HG02610 (cell line): ENCODE data around the gene ZCCHC4.
"Not testable (repeated sequence)": the region's sequence is repeated elsewhere in the genome, so short reads cannot be mapped to it uniquely, and the experiment has no call there.

Source experiments
- ATAC-seq: cut with Tn5 transposase; IDR thresholded peaks from one replicate; pipeline ENCODE4 v1.9.1; 2021; ENCODE audit warnings: mild to moderate bottlenecking, moderate library complexity; ENCODE audit not compliant: unreplicated experiment

The ZCCHC4 gene

DNA sequence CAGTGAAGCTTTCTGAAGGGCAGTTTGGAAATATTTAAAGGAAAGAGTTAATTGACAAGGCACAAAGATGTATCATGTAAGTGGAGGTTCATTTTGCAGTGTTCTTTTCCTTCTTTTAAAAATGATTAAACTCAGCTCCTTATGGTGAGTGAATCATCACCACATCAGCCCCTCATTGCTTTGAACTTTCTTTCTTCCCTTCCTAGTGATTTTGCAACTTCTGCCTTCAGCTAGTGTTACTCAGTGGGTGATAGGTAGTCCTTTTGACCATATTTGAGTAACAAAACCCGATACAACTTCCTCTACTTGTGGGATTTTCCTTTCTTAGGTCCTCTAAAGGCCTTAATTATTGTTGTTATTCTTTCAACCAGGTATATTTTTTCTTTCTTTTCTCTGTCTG, 8.2 kb downstream of the ZCCHC4 start:
- peak; percentile 85 for ATAC-seq

DNA sequence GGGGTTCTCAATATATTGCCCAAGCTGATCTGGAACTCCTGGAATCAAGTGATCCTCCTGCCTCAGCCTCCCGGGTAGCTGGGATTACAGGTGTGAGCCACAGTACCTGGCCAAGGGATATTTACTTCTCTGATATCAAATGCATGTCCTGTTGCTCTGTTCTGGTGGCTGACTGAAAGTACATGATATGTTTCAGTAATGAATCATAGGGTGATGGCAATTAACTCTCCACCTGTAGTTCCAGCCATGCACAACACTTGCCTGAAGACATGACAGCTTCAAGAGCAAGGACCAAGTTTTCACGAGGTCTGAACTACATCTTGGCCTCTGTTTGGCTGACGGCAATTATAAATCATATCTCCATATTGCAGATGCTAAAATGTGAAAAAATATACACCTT, 9.1 kb downstream of the ZCCHC4 start:
- peak; percentile 35 for ATAC-seq

DNA sequence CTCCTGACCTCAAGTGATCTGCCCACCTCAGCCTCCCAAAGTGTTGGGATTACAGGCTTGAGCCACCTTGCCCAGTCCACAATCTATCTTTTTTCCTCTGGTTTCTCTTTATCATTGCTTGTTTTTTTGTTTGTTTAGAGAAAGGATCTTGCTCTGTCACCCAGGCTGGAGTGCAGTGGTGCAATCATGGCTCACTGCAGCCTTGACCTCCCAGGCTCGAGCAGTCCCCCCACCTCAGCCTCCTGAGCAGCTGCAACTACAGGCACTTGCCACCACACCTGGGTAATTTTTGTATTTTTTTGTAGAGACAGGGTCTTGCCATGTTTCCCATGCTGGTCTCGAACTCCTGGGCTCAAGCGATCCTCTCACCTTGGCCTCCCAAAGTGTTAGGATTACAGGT, 15.9 kb downstream of the ZCCHC4 start:
- not testable (repeated sequence) for ATAC-seq

DNA sequence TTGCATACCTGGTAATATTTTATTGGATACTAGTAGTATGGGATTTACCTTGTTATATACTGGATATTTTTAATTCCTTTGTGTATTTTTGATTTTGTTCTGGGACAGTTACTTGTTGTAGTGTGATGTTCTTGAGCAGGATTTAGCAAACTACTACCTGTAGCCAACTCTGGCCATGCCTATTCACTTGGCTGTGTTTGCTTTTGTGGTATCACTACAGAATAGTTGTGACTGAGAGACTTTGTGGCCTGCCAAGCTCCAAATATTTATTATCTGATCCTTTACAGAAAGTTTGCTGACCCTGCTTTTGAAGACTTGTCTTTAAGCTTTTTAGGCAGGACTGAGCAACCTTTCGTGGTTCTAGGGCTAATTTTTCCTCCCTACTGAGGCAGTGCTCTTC, 17.8 kb downstream of the ZCCHC4 start:
- ATAC-seq: no peak

DNA sequence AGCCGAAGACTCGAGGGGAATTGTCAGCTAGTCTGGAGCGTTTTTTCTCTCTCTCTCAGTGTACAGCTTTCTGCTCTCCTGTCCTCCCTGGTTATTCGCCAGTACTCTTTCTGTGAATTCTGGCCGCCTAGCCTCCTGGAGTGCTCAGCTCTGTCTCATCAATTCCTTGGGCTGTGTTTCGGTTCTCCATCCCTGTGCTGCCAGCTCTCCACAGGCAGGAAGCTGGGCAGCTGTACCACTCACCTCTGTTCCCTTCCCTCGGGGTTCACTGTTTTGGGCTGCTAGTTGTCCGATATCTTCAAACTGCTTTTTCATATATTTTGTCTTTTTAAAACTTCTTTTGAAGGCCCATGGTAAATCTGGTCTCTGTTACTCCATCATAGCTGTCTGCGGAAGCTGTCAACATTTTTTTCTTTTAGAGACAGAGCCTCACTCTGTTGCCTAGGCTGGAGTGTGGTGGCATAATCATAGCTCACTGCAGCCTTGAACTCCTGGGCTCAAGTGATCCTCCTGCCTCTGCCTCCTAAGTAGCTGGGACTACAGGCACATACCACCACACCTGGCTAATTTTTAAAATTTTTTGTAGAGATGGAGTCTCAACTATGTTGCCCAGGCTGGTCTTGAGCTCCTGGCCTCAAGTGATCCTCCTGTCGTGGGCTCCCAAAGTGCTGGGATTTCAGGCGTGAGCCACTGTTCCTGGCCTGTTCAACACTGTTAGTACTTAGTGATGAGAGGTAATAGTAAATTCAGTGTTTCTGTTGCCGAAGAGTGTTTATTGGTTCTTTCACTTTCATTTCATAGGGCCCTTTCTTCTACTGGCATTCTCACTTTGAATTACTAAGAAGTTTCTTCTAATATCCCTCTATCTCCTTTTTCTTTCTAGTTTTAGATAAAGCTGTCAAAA, 18.6 kb downstream of the ZCCHC4 start:
- ATAC-seq: peak; percentile 90

DNA sequence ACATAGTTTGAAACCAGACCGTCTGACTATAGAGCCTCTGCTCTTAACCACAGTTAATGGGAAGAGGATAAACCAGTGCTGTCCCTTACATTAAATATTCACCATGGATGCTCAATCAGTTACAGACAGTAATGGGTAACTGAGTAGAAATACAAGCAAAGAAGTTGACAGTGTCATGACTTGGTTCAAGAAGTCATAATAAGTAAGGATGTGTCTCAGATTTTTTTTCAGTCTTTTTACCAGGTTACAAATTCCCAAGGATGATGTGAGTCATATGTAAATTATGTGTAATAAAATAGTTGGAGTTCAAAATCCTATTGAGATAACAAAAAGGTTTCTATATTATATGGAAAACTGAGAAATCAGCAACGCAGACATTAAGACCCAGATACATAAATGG, 31.1 kb downstream of the ZCCHC4 start:
- ATAC-seq: no peak

DNA sequence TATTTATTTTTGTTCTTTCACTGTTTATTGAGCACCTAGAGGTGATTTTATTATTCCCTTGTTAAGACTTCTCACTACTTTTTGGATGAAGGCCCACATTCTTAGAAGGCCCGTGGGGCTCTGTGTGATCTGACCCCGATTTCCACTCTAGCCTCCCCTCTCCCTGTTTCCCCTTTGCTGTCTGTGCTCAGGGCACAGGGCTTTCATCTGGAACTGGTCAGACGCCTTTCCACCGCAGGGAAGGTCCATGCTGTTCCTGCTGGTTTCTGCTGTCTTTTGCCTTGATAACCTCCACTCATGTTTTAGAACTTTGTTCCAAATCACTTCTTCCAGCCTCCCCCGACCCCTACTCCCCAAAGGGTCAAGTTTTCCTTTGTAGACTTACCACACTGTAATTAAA, 33.2 kb downstream of the ZCCHC4 start:
- ATAC-seq: no peak

DNA sequence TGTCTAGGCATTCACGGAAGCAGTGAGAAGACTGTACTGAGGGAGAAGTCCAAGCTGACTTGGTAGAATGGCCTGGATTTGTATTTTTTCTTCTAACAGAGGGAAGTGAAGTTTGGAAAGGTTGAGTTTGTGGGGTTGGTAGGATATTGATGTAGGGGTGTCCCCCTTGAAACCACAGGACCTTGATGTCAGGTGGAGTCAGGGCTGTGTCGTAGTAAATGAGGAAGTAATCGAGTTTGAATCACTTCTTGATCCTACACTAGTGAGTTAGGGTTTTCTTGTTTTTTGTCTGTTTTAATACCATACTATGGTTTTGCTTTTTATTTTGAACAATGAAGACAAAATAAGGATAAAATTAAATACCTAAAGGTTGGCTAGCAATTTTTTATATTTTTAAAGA, 34.3 kb downstream of the ZCCHC4 start:
- peak; percentile 87 for ATAC-seq

DNA sequence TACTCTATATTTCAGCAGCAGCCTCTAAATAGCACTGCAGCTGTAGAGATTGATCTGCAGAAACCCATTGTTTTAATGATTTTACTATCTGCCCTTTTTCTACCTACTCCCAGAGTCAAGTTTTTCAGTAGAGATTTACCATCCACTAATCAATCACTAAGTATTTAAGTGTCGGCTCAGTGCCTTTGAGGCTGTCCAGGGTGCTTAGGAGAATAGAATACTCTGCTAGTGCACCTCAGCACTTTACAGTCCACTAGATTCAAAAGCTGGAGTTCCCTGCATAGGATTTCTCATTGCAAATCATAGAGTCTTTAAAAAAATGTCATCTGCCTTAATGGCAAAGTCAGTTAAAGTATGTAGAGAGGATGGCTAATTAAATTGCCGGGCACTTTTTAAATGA, 34.9 kb downstream of the ZCCHC4 start:
- ATAC-seq: no peak

DNA sequence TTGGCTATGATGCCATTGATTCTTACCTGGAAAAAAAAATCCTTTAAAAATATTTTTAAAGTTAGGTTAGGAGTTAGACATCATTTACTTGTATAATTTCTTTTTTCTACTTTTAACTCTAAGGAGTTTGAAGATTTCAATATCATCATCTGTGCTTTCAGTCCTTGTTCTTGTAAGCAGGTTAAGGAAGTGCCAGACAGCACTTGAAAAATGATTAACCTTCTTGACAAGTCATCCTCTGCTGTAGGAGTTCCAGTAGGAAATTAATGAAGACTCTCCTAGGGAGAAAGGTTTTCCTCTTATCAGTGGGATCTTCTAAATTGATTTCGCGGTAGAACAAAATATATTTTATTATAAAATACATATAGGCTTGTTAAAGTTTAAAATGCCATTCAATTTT, 35.4 kb downstream of the ZCCHC4 start:
- no peak for ATAC-seq

DNA sequence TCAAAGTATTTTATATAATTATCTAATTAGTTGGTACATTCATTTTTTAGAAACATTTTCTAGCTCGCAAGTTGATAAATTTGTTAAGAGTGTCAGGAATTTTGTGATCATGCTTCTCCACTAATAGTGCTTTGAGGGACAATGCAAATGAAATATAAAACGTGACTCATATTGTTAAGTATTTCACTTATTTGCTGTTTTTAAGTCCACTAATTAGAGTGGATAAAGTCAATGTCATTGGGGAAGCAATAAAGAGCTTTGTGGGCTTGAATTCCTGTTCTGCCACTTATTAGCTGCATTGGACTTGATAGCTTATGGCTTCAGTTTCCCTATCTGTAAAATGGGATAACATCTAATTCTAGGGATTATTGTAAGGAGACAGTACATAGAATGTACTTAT, 38.0 kb downstream of the ZCCHC4 start:
- no peak for ATAC-seq

DNA sequence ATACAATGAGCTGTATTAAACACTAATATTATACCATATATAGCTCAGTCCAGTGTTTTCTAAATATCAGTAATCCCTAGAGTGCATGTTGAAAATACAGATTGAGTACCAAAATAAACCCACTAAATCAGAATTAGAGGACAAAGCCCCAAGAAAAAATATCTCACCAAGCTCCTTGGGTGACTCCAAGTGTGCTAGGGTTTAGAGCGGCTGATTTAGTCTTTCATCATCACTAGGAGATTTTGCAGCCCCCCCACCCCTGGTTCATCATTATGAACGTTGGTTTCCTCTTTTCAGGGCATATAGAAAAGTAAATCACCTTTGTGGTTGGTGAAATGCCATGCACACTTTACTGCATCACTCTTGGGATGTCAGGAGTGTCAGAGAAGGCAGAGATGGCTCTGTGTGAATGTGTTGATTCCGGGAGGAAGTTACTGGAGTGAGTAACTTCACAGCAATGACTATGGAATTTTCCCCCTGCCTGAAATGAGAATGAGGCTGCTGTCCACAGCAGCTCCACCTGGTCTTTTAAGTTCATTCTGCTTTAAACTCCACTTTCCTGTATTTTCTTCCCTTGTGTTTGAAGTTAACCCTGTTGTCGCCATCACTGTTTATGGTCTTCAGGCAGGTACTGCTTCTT, 39.3 kb downstream of the ZCCHC4 start:
- ATAC-seq: no peak

DNA sequence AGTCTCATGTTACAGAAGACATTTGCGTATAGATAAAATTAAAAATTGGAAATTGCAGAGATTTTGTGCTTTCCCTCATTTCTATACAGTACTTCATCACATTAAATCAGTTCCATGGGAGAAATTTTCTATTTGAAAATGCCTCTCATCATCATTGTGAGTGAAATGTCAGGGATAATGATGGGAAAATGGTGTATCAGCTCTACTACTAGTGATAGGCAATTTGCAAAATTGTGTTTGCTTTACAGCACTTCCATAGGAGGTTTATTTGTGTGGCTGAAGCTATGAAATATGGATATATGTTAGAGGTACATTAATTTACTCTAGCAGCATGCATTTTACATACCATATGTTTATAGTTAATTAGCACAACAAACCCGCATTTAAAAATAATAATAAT, 43.5 kb downstream of the ZCCHC4 start:
- no peak for ATAC-seq

DNA sequence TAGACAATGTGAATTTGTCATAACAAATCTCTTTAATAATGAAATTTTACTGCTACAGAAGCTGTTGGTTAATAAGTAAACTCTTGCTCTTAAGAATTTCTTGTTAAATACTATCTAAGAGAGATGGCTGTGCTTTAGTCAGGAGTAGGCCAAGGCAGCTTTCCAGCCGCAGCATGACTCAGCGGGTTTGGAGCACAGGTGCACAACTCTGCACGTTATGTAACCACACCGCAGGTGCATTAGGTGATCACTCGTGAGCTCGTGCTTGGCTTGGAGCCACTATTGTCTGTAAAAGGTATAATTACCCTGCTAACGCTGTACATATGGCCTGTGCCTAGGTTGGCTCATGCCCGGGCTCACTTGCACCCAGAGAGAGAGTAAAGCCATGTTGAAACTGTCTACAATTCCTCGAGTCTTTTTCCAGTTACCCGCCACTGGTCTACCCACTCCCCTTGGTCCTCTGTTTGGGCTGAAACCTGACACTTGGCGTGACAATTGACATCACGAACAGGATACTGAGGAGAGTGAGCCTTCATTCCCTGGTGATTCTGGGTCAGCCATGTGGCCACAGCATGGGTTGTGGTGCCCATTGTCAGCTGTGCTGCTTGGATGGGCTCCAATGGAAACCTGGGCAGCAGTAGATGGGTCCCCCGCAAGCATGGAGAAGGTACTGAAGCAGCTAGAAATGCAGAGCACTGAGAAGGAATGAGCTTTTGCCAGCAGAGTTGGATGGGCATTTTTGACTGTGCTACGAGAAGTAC, 46.1 kb downstream of the ZCCHC4 start:
- ATAC-seq: no peak

DNA sequence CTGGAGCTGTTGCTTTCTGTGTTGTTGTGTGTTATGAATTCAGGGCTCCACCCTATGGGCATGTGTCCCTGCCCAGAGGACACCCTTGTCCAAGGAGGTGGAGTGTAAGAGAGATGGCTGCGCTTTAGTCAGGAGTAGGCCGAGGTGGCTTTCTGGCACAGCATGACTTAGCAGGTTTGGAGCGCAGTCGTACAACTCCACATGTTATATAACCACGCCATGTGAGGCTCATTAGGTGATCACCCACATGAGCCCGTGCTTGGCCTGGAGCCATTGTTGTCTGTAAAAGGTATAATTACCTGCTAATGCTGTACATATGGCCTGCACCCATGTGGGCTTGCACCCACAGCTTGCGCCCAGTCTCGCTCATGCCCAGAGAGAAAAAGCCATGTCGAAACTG, 48.7 kb downstream of the ZCCHC4 start:
- no peak for ATAC-seq

DNA sequence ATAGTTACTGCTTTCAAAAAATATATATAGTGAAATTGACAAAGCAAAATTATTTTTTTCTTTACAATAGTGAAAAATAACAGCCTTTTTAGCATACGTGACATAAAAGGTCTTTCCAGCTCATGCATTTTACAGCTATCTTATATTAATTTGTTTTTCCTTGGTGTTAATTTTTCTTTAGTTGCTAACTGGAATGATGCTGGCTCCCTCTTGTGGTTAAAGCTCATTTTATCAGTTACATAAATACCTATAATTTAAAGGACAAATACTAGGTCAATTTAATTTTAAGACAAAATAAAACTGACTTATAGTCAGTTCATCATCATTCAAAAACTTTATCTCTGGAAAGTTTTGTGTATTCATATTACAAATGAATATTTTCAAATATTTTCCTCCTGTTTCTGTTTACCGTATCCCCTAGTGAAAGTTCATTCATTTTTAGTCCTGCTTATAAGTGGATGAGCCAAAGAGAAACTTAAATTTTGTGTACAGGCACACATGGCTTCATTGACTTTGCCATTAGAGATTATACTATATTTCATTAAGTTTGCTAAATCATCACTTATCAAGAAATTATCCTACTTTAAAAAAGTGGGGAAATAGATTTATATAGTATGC, 54.5 kb downstream of the ZCCHC4 start:
- ATAC-seq: no peak

DNA sequence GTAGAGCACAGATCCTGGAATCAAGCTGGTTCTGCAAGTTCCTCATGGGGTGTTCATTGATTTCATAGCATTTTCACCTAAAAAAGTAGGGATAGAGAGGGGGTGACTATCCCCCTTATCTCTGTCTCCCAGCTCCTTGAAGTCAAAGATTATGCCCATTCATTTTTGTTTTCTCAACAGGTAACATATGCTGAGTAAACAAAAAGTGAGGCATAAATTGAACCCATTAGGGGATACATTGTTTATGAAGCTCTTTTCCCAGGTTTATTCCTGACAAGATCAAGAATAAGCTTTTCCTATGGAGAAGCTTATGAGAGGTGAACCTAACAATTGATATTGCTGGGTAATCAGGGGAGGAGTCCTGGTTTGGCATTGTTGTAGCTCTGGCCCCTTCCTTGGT, 55.3 kb downstream of the ZCCHC4 start:
- no peak for ATAC-seq

DNA sequence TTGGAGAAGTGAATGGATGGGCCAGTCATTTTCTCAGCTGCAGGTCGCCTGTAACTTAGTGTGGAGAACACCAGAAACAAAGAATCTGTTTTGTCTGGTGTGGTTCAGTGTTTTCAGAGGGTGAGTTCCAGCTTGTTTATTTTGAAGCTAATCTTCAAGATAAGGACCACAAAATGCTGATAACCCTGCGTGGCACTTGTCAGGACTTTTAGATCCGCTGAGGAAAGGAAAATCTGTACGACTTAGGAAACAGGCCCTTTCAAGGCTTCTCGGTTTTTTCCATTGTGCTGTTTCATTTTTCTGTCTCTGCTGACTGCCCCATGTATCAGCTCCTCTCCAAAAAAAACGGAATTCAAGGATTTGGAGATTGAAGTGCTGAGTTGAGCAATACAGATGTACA, 55.7 kb downstream of the ZCCHC4 start:
- no peak for ATAC-seq

DNA sequence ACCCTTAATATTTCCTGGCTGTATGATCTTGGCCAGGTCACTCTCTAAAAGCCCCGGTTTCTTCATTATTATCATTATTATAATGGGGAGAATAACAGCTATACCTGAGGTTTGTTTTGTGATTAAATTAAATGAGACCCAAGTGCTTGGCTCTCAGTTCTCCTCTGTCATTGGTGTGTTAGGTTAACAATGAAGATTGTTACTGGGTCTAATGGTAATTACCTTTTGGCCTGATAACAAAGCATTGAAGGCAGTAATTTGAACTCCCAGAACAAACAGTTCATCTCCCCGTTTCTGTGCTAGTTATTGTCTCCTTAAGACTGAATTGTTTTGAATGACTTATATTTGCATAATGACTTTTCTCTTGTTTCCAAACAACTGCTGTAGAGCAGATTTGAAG, 57.7 kb downstream of the ZCCHC4 start:
- ATAC-seq: no peak

DNA sequence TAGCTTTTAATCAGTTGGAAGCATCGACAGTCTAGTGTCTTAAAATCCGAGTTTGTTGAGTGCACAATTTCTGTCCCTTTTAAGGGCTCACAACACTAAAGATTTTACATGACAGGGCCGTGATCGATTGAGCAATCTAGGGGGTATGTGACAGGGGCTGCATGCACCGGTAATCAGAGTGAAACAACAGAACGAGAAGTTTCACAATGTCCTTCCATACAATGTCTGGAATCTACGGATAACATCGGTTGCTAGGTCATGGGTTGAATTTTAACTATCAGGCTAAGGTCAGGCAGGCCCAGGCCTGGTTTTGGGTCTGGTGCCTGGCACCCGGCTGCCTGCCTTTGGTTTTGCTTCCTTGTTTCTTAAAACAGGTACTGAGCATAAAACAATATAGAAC, 60.0 kb downstream of the ZCCHC4 start:
- not testable (repeated sequence) for ATAC-seq
